Bronchial epithelial cell (primary cell): Measurements from ENCODE around the gene DNAH6. TPM values are rescaled to one million over a fixed set of nuclear protein-coding genes. Genes with fewer than 3 reads are reported as not detected.

ENCODE experiments used
- DNase-seq: peaks from one replicate; pipeline ENCODE4 v3.0.0-alpha.2; 2010; ENCODE audit warnings: low read depth
- FAIRE-seq: peaks from 2 replicates; lab custom pipeline; 2011; peaks lifted over from hg19 to GRCh38; lab: Jason Lieb, UNC
- H3K27me3 ChIP-seq: 2 replicates; pipeline ENCODE4 v1.5.1; 2011; ENCODE audit warnings: low read length; ENCODE audit not compliant: control insufficient read depth, insufficient read depth
- H3K36me3 ChIP-seq: 2 replicates; pipeline ENCODE4 v1.5.1; 2011; ENCODE audit warnings: low read length; ENCODE audit not compliant: control insufficient read depth, insufficient read depth
- H3K4me3 ChIP-seq: 2 replicates; pipeline ENCODE4 v1.5.1; 2011; ENCODE audit warnings: mild to moderate bottlenecking, low read depth, low read length, control low read depth
- CTCF ChIP-seq: IDR thresholded peaks from 2 replicates; pipeline ENCODE4 v1.5.1; 2011; ENCODE audit warnings: mild to moderate bottlenecking, moderate library complexity, low read length, control low read depth, inconsistent platforms; ENCODE audit not compliant: insufficient read depth, severe bottlenecking
- total RNA-seq: library from RNA; depleted of rRNA; stranded (reverse); fragments of >200 nt; gene quantifications from 2 replicates; pipeline ENCODE4 v1.2.1, GENCODE V29; 2014

Gene DNAH6
- total RNA-seq, 1 donor from 2014 or later = under 0.01 TPM

GRCh38 chr2:84628486-84628885, 112.2 kb downstream of the DNAH6 start:
- no peak for DNase-seq
- Histone ChIP-seq H3K4me3 (no peak overlapping the region), H3K36me3 (no peaks in the 10 kb centered on the region), H3K27me3 (no peaks in the 10 kb centered on the region)
- TF ChIP-seq CTCF = no peak
- no peak for FAIRE-seq

- FAIRE-seq (no peak), DNase-seq (no peak)
- no peak for TF ChIP-seq CTCF
- H3K4me3 ChIP-seq = no peak overlapping the region
- H3K36me3 ChIP-seq = no peaks in the 10 kb centered on the region
- H3K27me3 ChIP-seq = no peaks in the 10 kb centered on the region
Observed at GRCh38 chr2:84629550-84629949, 113.3 kb downstream of the DNAH6 start.

GRCh38 chr2:84631047-84631446, 114.7 kb downstream of the DNAH6 start:
- Histone ChIP-seq H3K4me3 (no peak overlapping the region), H3K36me3 (no peaks in the 10 kb centered on the region), H3K27me3 (no peaks in the 10 kb centered on the region)
- peak; percentile 43 for DNase-seq
- TF ChIP-seq CTCF = peak; percentile 43
- no peak for FAIRE-seq

- FAIRE-seq = no peak
- Histone ChIP-seq H3K27me3 (no peaks in the 10 kb centered on the region), H3K4me3 (no peak overlapping the region), H3K36me3 (no peaks in the 10 kb centered on the region)
- no peak for DNase-seq
- no peak for TF ChIP-seq CTCF
Observed at GRCh38 chr2:84631985-84632384, 115.7 kb downstream of the DNAH6 start.

GRCh38 chr2:84636080-84636971, 120.0 kb downstream of the DNAH6 start:
- FAIRE-seq (no peak), DNase-seq (no peak)
- H3K4me3 ChIP-seq = no peak overlapping the region
- H3K27me3 ChIP-seq = no peaks in the 10 kb centered on the region
- no peak for TF ChIP-seq CTCF
- H3K36me3 ChIP-seq = no peaks in the 10 kb centered on the region
